PC-9 (cell line): ENCODE measurements around the gene MET. TPM values are rescaled to one million over a fixed set of nuclear protein-coding genes. Genes with fewer than 3 reads are reported as not detected.

Experiments used
- BruUV-seq: library from RNA; stranded (reverse); fragments of 400-500 nt; replicated peaks from 2 replicates; lab custom pipeline; 2021; lab: Mats Ljungman, UMichigan
- CTCF ChIA-PET: fragments of 300-600 bp; sonication (Branson Sonifier 250); formaldehyde crosslinking; loops from one replicate; lab custom pipeline; 2022; ENCODE audit warnings: antibody characterized with exemption; lab: Charles Lee
- POLR2A ChIA-PET: fragments of 300-600 bp; sonication (Branson Sonifier 250); formaldehyde crosslinking; loops from one replicate; lab custom pipeline; 2022; ENCODE audit warnings: antibody characterized with exemption; ENCODE audit not compliant: unreplicated experiment; lab: Charles Lee
- DNase-seq, 2 experiments: peaks; one replicate each; pipeline versions ENCODE4 v3.0.0 to v3.0.0-alpha.2; 2015 to 2022; ENCODE audit warnings: mixed read lengths in 1 of 2
- H2AFZ ChIP-seq: fragments of 200-600 bp; sonication (generic); 2 replicates; pipeline ENCODE4 v1.8.1; 2017; ENCODE audit warnings: antibody characterized with exemption
- H3F3A ChIP-seq: fragments of 200-600 bp; sonication (generic); 2 replicates; pipeline ENCODE4 v1.8.1; 2017; ENCODE audit warnings: antibody characterized with exemption, mild to moderate bottlenecking, low read depth; ENCODE audit not compliant: insufficient read depth
- H3K27ac ChIP-seq: fragments of 200-600 bp; sonication (generic); 2 replicates; pipeline ENCODE4 v1.6.1; 2016; ENCODE audit warnings: mixed run types
- H3K27me3 ChIP-seq: fragments of 200-600 bp; sonication (generic); 2 replicates; pipeline ENCODE4 v1.6.1; 2016; ENCODE audit warnings: low read depth, mixed run types; ENCODE audit not compliant: insufficient read depth
- H3K36me3 ChIP-seq: fragments of 200-600 bp; sonication (generic); 2 replicates; pipeline ENCODE4 v1.6.1; 2016; ENCODE audit warnings: low read depth, mixed run types
- H3K4me1 ChIP-seq: fragments of 200-600 bp; sonication (generic); replicated peaks from 2 replicates; pipeline ENCODE4 v1.6.1; 2016; ENCODE audit warnings: mixed run types; ENCODE audit not compliant: insufficient read depth
- H3K4me2 ChIP-seq: fragments of 200-600 bp; sonication (generic); 2 replicates; pipeline ENCODE4 v1.6.1; 2017; ENCODE audit warnings: mixed run types
- H3K4me3 ChIP-seq: fragments of 200-600 bp; sonication (generic); 2 replicates; pipeline ENCODE4 v1.6.1; 2016; ENCODE audit warnings: mixed run types
- H3K79me2 ChIP-seq: fragments of 200-600 bp; sonication (generic); 2 replicates; pipeline ENCODE4 v1.6.1; 2017; ENCODE audit warnings: low read depth, mixed run types
- H3K9me2 ChIP-seq: fragments of 200-600 bp; sonication (generic); 2 replicates; pipeline ENCODE4 v1.8.1; 2017; ENCODE audit warnings: mild to moderate bottlenecking; ENCODE audit not compliant: insufficient read depth
- H3K9me3 ChIP-seq: fragments of 200-600 bp; sonication (generic); 2 replicates; pipeline ENCODE4 v1.8.1; 2016; ENCODE audit warnings: low read depth; ENCODE audit not compliant: insufficient read depth
- H4K20me1 ChIP-seq: fragments of 200-600 bp; sonication (generic); 2 replicates; pipeline ENCODE4 v1.8.1; 2017; ENCODE audit not compliant: insufficient read depth
- CTCF ChIP-seq: fragments of 200-600 bp; sonication (generic); conservative IDR thresholded peaks from 2 replicates; pipeline ENCODE4 v1.6.1; 2017; ENCODE audit warnings: mixed run types, antibody characterized with exemption, mild to moderate bottlenecking, moderate library complexity
- EZH2 ChIP-seq: fragments of 200-600 bp; sonication (generic); IDR thresholded peaks from 2 replicates; pipeline ENCODE4 v1.8.0; 2017; ENCODE audit warnings: antibody characterized with exemption, low read depth
- intact Hi-C: fragments of 100-400 bp; cut with micrococcal nuclease; formaldehyde crosslinking; loops from one replicate; pipeline ENCODE4 v1.10.0; 2022; ENCODE audit not compliant: unreplicated experiment
- total RNA-seq: library from RNA; stranded (reverse); gene quantifications from 2 replicates; pipeline ENCODE4 v1.2.3, GENCODE V29; 2021

Gene MET
- total RNA-seq, 1 experiment from 2014 or later = 287 TPM

- Histone ChIP-seq H3K36me3 (no peaks in the 10 kb centered on the region), H3K9me3 (0 out of 2 replicates have a peak, but pooled peaks cover 3% of the 10 kb centered on the region), H3K4me1 (peaks cover 47% of the 10 kb centered on the region), H2AFZ (no peak overlapping the region), H3K27ac (no peak overlapping the region), H3K9me2 (no peaks in the 10 kb centered on the region), H4K20me1 (no peaks in the 10 kb centered on the region), H3K4me2 (no peak overlapping the region), H3K27me3 (no peaks in the 10 kb centered on the region), H3K79me2 (no peaks in the 10 kb centered on the region), H3K4me3 (no peak overlapping the region), H3F3A (peaks cover 20% of the 10 kb centered on the region)
- no peak for DNase-seq
- TF ChIP-seq EZH2 (no peak), CTCF (no peak)
- ChIA-PET POLR2A (interaction anchor here (0.7 kb wide), 1 partner anchor 594 kb away, joined by 4 read pairs; no protein-coding TSS in a partner anchor), CTCF (no interaction called here)
- intact Hi-C loops = loop anchor here (5.0 to 10.0 kb wide), 2 partner anchors 278 to 320 kb away; partner anchors contain the start of gene CAV1
- no TSS peak for BruUV-seq
These were observed 133.1 kb downstream of the MET start for GRCh38 chr7:116805100-116805544.

GRCh38 chr7:116806046-116806944, 134.3 kb downstream of the MET start:
- no peak overlapping the region for H3K4me3 ChIP-seq
- peaks cover 49% of the 10 kb centered on the region for H3K4me1 ChIP-seq
- no peak overlapping the region for H3K4me2 ChIP-seq
- no TSS peak for BruUV-seq
- H3K27me3 ChIP-seq = no peaks in the 10 kb centered on the region
- no peaks in the 10 kb centered on the region for H3K36me3 ChIP-seq
- no peaks in the 10 kb centered on the region for H3K79me2 ChIP-seq
- no peaks in the 10 kb centered on the region for H3K9me2 ChIP-seq
- POLR2A ChIA-PET = no interaction called here
- H2AFZ ChIP-seq = no peak overlapping the region
- H3K9me3 ChIP-seq = 0 out of 2 replicates have a peak, but pooled peaks cover 3% of the 10 kb centered on the region
- H3K27ac ChIP-seq = no peak overlapping the region
- intact Hi-C loops = loop anchor here (5.0 to 10.0 kb wide), 2 partner anchors 279 to 319 kb away; partner anchors contain the start of gene CAV1
- no peaks in the 10 kb centered on the region for H4K20me1 ChIP-seq
- TF ChIP-seq CTCF (no peak), EZH2 (no peak)
- no peak for DNase-seq
- H3F3A ChIP-seq = peaks cover 21% of the 10 kb centered on the region; the same call in 1 of the 2 replicates
- CTCF ChIA-PET = no interaction called here

GRCh38 chr7:116807011-116807560, 135.1 kb downstream of the MET start:
- TF ChIP-seq EZH2 (no peak), CTCF (no peak)
- H2AFZ ChIP-seq = no peak overlapping the region
- H3K9me2 ChIP-seq = no peaks in the 10 kb centered on the region
- H4K20me1 ChIP-seq = no peaks in the 10 kb centered on the region
- H3K4me1 ChIP-seq = peaks cover 54% of the 10 kb centered on the region
- ChIA-PET CTCF (interaction anchor here (0.6 to 0.7 kb wide), 2 partner anchors 13 to 244 kb away, joined by 5 to 7 read pairs; no protein-coding TSS in a partner anchor), POLR2A (no interaction called here)
- H3K4me2 ChIP-seq = no peak overlapping the region
- H3K27me3 ChIP-seq = no peaks in the 10 kb centered on the region
- DNase-seq = no peak
- no peaks in the 10 kb centered on the region for H3K79me2 ChIP-seq
- no peaks in the 10 kb centered on the region for H3K36me3 ChIP-seq
- no TSS peak for BruUV-seq
- no peak overlapping the region for H3K4me3 ChIP-seq
- 0 out of 2 replicates have a peak, but pooled peaks cover 3% of the 10 kb centered on the region for H3K9me3 ChIP-seq
- peaks cover 19% of the 10 kb centered on the region; the same call in 1 of the 2 replicates for H3F3A ChIP-seq
- H3K27ac ChIP-seq = no peak overlapping the region
- intact Hi-C loops = loop anchor here (1.0 to 10.0 kb wide), 3 partner anchors 60 to 318 kb away; partner anchors contain the start of gene CAV1
